Astrocyte of the spinal cord (primary cell): ENCODE data around the gene ACAA2.
"Not testable (repeated sequence)": the region's sequence is repeated elsewhere in the genome, so short reads cannot be mapped to it uniquely, and the experiment has no call there.

Experiments
- DNase-seq: peaks from one replicate; pipeline ENCODE4 v3.0.0; 2011; ENCODE audit warnings: low read depth, low spot score
- H3K4me3 ChIP-seq: 2 replicates; pipeline ENCODE4 v1.5.1; 2011; ENCODE audit warnings: low read depth, mild to moderate bottlenecking, low read length, moderate library complexity
- in situ Hi-C: cut with HindIII; loops from 2 replicates; pipeline ENCODE4 v1.10.0; 2017; ENCODE audit warnings: low sequenced_read_pairs
- TF ChIP-seq, protein P1 (sequence below): IDR thresholded peaks from 2 replicates; pipeline ENCODE4 v1.5.1; 2012; ENCODE audit warnings: low read depth, mild to moderate bottlenecking, low read length, inconsistent platforms

ACAA2 gene

DNA sequence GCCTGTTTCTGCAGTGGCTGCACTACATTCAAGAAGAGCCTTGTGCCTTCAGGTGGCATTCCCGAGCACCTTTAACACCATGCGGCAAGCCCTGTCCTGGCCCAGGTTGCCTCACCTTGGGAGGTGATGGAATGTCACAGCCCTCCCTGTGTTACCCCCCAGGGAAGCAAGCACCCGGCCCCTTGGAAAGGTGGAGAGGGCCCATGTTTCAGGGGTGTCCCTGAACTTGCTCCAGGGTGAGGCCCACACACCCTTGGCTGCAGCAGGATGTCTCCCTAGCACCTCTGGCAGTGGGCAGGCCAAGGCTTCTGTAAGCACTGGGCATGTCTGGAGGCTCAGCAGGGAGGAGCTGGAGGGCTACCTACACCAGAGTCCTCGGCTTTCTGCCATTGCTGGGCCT is 29.3 kb upstream of the ACAA2 start:
- in situ Hi-C loops, result no loop called here
- TF ChIP-seq, protein P1, sequence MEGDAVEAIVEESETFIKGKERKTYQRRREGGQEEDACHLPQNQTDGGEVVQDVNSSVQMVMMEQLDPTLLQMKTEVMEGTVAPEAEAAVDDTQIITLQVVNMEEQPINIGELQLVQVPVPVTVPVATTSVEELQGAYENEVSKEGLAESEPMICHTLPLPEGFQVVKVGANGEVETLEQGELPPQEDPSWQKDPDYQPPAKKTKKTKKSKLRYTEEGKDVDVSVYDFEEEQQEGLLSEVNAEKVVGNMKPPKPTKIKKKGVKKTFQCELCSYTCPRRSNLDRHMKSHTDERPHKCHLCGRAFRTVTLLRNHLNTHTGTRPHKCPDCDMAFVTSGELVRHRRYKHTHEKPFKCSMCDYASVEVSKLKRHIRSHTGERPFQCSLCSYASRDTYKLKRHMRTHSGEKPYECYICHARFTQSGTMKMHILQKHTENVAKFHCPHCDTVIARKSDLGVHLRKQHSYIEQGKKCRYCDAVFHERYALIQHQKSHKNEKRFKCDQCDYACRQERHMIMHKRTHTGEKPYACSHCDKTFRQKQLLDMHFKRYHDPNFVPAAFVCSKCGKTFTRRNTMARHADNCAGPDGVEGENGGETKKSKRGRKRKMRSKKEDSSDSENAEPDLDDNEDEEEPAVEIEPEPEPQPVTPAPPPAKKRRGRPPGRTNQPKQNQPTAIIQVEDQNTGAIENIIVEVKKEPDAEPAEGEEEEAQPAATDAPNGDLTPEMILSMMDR, result no peak

DNA sequence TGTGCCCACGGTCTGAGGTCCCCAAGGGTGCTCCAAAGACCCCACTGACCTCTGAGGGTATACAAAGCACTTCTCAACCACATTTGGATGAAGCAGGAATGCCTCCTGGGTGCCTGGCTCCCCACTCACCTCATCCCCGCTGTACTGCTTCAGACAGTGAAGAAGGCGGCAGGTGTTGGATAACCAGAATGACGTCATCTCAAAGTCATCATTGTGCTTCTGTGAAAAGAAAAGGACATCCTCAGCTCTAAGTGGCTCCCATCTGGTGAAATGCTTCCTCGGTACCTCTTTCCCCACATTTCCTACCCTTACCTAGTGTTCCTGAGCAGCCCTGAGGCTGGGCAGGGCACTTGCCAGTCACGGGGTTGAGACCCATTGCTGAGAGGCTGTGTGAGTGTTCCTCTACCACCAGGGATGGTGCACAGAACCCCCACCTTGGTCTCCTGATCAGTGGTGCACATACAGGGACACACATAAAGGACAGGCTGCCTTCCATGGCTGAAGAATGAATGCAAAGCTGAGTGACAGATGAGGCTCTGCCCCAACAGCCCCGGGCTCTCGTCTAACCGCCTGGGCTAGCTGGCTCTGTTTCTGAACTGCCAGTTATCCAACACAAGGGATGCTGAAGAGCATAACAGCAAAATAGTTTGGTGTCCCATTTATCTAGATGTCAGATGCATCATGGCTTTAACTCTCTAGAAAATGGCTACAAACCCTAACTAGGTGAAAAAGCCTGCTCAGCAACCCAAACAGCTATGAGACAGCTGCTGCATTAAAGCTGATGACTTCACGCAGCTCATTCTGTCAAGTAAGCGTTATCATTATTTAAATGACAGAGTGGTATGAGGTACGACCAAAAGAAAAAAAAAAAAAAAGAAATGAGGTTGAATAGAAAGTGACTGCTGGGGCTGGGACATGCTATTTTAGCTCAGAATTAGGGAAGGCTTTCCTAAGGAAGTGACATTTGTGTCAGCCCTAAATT is 28.2 kb upstream of the ACAA2 start:
- in situ Hi-C loops, result no loop called here
- TF ChIP-seq, protein P1, result no peak
- DNase-seq, result no peak
- H3K4me3 ChIP-seq, result no peak overlapping the region

More for the DNA sequence above, 29.3 kb upstream of the ACAA2 start:
- DNase-seq, result no peak
- H3K4me3 ChIP-seq, result no peak overlapping the region

DNA sequence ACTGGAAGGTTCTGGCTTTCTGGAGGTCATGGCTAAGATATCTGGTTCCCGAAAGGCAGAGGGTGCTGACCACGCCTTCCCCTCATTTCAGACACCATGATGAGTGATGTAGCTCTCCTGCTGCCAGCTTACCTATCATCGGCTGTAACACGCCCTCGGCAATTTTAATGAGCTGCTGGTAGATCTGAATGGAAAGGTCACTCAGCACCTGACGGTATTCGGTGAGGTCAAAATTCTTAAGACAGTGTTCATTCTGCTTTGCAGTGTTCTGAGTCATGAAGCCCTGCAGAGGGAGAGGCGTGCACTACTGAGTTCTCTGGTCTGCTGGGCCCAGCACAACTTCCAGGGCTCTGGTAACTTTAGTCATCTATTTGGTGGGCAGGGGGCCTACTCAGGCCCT is 25.7 kb upstream of the ACAA2 start:
- DNase-seq, result peak; percentile 70
- in situ Hi-C loops, result no loop called here
- TF ChIP-seq, protein P1, result no peak
- no peak overlapping the region for H3K4me3 ChIP-seq

DNA sequence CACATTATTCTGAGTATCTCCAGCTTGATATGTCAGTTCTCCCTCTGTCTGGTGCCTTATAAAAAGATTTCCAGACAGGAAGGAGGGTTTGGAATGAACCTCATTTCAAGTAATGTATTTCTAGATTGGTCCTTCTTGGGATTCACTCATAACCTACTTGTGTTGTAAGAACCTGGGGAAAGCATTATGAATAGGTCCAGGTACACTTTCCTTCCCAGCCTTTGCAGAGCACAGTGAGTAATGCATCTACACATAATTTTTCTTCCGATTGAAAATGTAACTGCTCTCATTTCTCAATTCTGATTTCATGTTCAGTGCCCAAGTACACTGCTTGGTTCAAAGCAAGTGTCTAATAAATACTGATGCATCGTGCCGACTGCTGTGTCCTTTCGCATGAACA is 25.0 kb upstream of the ACAA2 start:
- H3K4me3 ChIP-seq, result no peak overlapping the region
- DNase-seq, result no peak
- in situ Hi-C loops, result no loop called here
- TF ChIP-seq, protein P1, result no peak

DNA sequence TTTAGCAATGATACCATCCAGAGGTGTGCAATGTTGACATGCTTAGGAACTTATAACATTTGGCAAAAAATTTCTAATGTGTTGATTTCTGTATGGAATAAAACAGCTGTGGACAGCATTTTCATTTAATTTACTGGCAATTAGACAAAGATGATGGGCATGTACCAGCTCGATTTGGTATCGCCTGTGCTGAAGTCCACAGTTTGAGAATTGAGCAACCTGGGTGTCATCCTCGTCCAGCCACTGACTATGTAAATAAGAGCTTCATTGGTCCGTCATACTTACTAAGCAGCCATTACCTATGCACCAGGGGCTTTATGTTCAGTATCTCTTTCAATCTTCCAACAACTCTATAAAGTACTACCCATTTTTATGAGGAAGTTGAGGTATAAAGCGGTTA is 24.6 kb upstream of the ACAA2 start:
- in situ Hi-C loops, result no loop called here
- no peak for DNase-seq
- no peak overlapping the region for H3K4me3 ChIP-seq
- TF ChIP-seq, protein P1, result no peak

DNA sequence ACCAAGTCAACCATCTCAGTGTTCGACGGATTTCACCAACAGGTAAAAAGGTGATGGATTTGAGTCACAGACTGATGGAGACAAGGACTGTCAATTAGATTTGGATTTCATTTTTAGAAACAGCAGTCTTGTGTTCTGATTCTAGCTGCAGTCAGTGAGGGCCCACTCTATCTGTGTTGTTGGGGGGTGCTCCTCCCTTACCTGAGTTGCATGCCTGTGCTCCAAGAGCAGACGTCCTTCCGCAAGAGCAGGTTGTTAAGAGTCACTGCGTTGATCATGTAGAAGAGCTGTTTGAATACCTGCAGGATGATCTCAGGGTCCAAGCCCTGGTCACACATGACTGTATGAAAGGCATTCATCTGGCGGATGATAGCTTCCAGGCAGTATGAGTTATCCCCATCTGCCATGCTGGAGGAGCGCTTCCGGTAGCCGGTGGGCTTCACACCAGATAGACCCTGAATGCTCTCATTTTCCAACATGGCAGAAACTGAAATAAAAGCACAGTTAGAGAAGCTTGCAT is 24.0 kb upstream of the ACAA2 start:
- DNase-seq, H3K4me3 ChIP-seq, in situ Hi-C loops: not testable (repeated sequence)

DNA sequence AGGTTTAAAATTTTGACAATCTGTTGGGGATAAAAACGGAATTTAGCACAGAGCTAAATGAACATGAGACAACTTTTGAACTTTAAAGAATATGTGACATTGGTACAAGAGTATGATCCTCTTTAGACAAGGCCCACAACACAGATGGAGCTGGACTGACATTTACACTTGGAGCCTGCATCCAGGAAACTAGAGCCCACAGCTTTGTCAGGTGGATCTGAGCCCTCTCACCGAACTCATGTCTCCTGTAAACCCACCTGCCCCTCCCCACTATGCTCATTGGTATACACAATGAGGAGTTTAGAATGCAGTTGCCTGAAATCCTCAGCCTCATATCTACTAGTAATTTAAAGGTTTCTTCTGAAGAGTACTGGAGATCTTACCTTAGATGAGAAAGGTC is 22.1 kb upstream of the ACAA2 start:
- no peak for DNase-seq
- in situ Hi-C loops, result no loop called here
- TF ChIP-seq, protein P1, result no peak
- no peak overlapping the region for H3K4me3 ChIP-seq
